SK-N-SH (cell line): ENCODE data around the gene XPR1. TPM values are rescaled to one million over a fixed set of nuclear protein-coding genes. Genes with fewer than 3 reads are reported as not detected.
"Not testable (repeated sequence)": the region's sequence is repeated elsewhere in the genome, so short reads cannot be mapped to it uniquely, and the experiment has no call there.

ENCODE experiments used
- CTCF ChIA-PET: fragments of 300-600, 350-600 bp; formaldehyde crosslinking; extraction: SDS; loops from one replicate; lab custom pipeline; 2021; lab: Yijun Ruan, JAX
- POLR2A ChIA-PET: fragments of 350-600 bp; sonication (Branson Sonifier 250); formaldehyde crosslinking; extraction: SDS; loops from one replicate; lab custom pipeline; 2020; ENCODE audit warnings: antibody characterized with exemption, inconsistent platforms; lab: Yijun Ruan, JAX
- DNase-seq: peaks from one replicate; pipeline ENCODE4 v3.0.0; 2012
- H2AFZ ChIP-seq: fragments of 200-600 bp; sonication (generic); 2 replicates; pipeline ENCODE4 v1.8.1; 2016; ENCODE audit warnings: antibody characterized with exemption, mild to moderate bottlenecking, low read depth
- H3F3A ChIP-seq: fragments of 200-600 bp; sonication (generic); replicated peaks from 2 replicates; pipeline ENCODE3; 2016; ENCODE audit warnings: antibody characterized with exemption, mild to moderate bottlenecking; ENCODE audit not compliant: insufficient read depth
- H3K27ac ChIP-seq, 2 experiments: fragments of 200-500 bp in 1 of 2; fragments of 200-600 bp in 1 of 2; sonication (Bioruptor generic) in 1 of 2; sonication (generic), shearing (Covaris generic) in 1 of 2; 2 replicates each; pipeline versions ENCODE4 v1.5.1 to v1.6.1; 2014 to 2016; ENCODE audit warnings: low read depth in 2 of 2, inconsistent platforms in 1 of 2, low read length in 1 of 2, mild to moderate bottlenecking in 1 of 2, mixed read lengths in 1 of 2
- H3K27me3 ChIP-seq: fragments of 200-600 bp; sonication (generic), shearing (Covaris generic); 2 replicates; pipeline ENCODE4 v1.6.1; 2016; ENCODE audit warnings: mixed run types; ENCODE audit not compliant: insufficient read depth
- H3K36me3 ChIP-seq, 2 experiments: fragments of 200-500 bp in 1 of 2; fragments of 200-600 bp in 1 of 2; sonication (Bioruptor generic) in 1 of 2; sonication (generic) in 1 of 2; replicated peaks in 1 of 2; 2 replicates each; pipeline versions ENCODE3 to v1.5.1; 2014 to 2016; ENCODE audit warnings: low read length in 1 of 2, mild to moderate bottlenecking in 1 of 2; ENCODE audit not compliant: insufficient read depth in 2 of 2, control insufficient read depth in 1 of 2
- H3K4me1 ChIP-seq, 2 experiments: fragments of 200-500 bp in 1 of 2; fragments of 200-600 bp in 1 of 2; sonication (Bioruptor generic) in 1 of 2; sonication (generic), shearing (Covaris generic) in 1 of 2; 2 replicates each; pipeline versions ENCODE4 v1.5.1 to v1.6.1; 2014 to 2016; ENCODE audit warnings: low read depth in 1 of 2, low read length in 1 of 2, mixed run types in 1 of 2; ENCODE audit not compliant: insufficient read depth in 2 of 2, control insufficient read depth in 1 of 2
- H3K4me2 ChIP-seq: fragments of 200-600 bp; sonication (generic), shearing (Covaris generic); 2 replicates; pipeline ENCODE4 v1.6.1; 2017; ENCODE audit warnings: mixed run types
- H3K4me3 ChIP-seq, 2 experiments: fragments of 200-500 bp in 1 of 2; fragments of 200-600 bp in 1 of 2; sonication (Bioruptor generic) in 1 of 2; sonication (generic), shearing (Covaris generic) in 1 of 2; 2 replicates each; pipeline versions ENCODE4 v1.5.1 to v1.8.1; 2014 to 2016; ENCODE audit warnings: low read depth in 2 of 2, inconsistent platforms in 1 of 2, low read length in 1 of 2, mild to moderate bottlenecking in 1 of 2, mixed read lengths in 1 of 2, moderate library complexity in 1 of 2
- H3K79me2 ChIP-seq: fragments of 200-600 bp; sonication (generic); 2 replicates; pipeline ENCODE4 v1.8.1; 2017; ENCODE audit warnings: mild to moderate bottlenecking; ENCODE audit not compliant: insufficient read depth
- H3K9ac ChIP-seq: fragments of 200-600 bp; sonication (generic); 2 replicates; pipeline ENCODE4 v1.6.1; 2017; ENCODE audit warnings: mixed run types
- H3K9me2 ChIP-seq: fragments of 200-600 bp; sonication (generic); 2 replicates; pipeline ENCODE4 v1.6.1; 2017; ENCODE audit warnings: mixed run types
- H3K9me3 ChIP-seq: fragments of 200-600 bp; sonication (generic); 2 replicates; pipeline ENCODE4 v1.6.1; 2017; ENCODE audit warnings: mixed run types, mild to moderate bottlenecking, moderate library complexity
- H4K20me1 ChIP-seq: fragments of 200-600 bp; sonication (generic); 2 replicates; pipeline ENCODE4 v1.6.1; 2017; ENCODE audit warnings: mild to moderate bottlenecking, mixed run types; ENCODE audit not compliant: insufficient read depth
- CHD2 ChIP-seq: fragments of 150-350 bp; IDR thresholded peaks from 2 replicates; pipeline ENCODE4 v1.6.1; 2018; ENCODE audit warnings: low read length; ENCODE audit not compliant: partially characterized antibody
- FOXJ3 ChIP-seq: sonication (generic); formaldehyde crosslinking; IDR thresholded peaks from 2 replicates; pipeline ENCODE4 v1.5.1; 2020; ENCODE audit warnings: mild to moderate bottlenecking, missing genetic modification reagents
- GATA2 ChIP-seq: sonication (generic); formaldehyde crosslinking; IDR thresholded peaks from 2 replicates; pipeline ENCODE4 v1.5.0; 2020; ENCODE audit warnings: mild to moderate bottlenecking, missing genetic modification reagents
- MXI1 ChIP-seq: IDR thresholded peaks from 2 replicates; pipeline ENCODE4 v1.6.1; 2012; ENCODE audit warnings: mild to moderate bottlenecking, low read depth, low read length, improper control_type of control experiment
- NRF1 ChIP-seq: IDR thresholded peaks from 2 replicates; pipeline ENCODE4 v1.6.1; 2012; ENCODE audit warnings: low read depth, mild to moderate bottlenecking, low read length
- TAF1 ChIP-seq: IDR thresholded peaks from 2 replicates; pipeline ENCODE4 v1.6.1; 2012; ENCODE audit warnings: low read depth, mild to moderate bottlenecking, low read length, moderate library complexity, borderline replicate concordance
- WGBS: methylation state at CpG from one replicate; pipeline ENCODE4 v1.1.6; 2017; ENCODE audit warnings: low lambda C conversion rate; 5-methylcytosine and 5-hydroxymethylcytosine counted together
- polyA plus RNA-seq, 3 experiments: library from polyadenylated mRNA; depleted of rRNA; stranded (reverse); fragments of >200 nt; gene quantifications; 2 replicates each; pipeline ENCODE4 v1.2.3, GENCODE V29; 2012
- TF ChIP-seq, protein P1 (sequence below): fragments of 200-600 bp; sonication (generic); IDR thresholded peaks from 2 replicates; pipeline ENCODE4 v1.6.1; 2017; ENCODE audit warnings: antibody characterized with exemption, mild to moderate bottlenecking, moderate library complexity
- TF ChIP-seq, protein P2 (sequence below): IDR thresholded peaks from 2 replicates; pipeline ENCODE4 v1.4.0; 2012; ENCODE audit warnings: low read depth
- TF ChIP-seq, protein P3 (sequence below): fragments of 150-350 bp; IDR thresholded peaks from 2 replicates; pipeline ENCODE4 v1.6.1; 2017; ENCODE audit warnings: antibody characterized with exemption, low read length, low read depth, borderline replicate concordance

XPR1 gene
- polyA plus RNA-seq, 1 of the 3 experiments (the other 2 are of a cell fraction), result 7.9 TPM

DNA sequence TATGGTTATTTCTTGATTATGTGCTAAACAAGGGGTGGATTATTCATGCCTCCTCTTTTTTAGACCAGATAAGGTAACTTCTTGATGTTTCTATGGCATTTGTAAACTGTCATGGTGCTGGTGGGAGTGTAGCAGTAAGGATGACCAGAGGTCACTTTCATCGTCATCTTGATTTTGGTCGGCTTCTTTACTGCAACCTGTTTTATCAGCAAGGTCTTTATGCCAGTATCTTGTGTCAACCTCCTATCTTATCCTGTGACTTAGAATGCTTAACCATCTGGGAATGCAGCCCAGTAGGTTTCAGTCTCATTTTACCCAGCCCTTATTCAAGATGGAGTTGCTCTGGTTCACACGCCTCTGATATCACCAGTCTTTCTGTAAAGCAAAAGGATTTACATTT, 95.9 kb downstream of the XPR1 start:
- CTCF ChIA-PET, H3K9me2 ChIP-seq, H3F3A ChIP-seq, H3K9ac ChIP-seq, H3K36me3 ChIP-seq, H3K9me3 ChIP-seq, H3K4me1 ChIP-seq, H2AFZ ChIP-seq, H3K79me2 ChIP-seq, DNase-seq, H3K27me3 ChIP-seq, H3K4me3 ChIP-seq, H4K20me1 ChIP-seq, H3K4me2 ChIP-seq, POLR2A ChIA-PET, H3K27ac ChIP-seq: not testable (repeated sequence)
- 96% methylated on average over 3 of the region's 3 CpGs for WGBS

DNA sequence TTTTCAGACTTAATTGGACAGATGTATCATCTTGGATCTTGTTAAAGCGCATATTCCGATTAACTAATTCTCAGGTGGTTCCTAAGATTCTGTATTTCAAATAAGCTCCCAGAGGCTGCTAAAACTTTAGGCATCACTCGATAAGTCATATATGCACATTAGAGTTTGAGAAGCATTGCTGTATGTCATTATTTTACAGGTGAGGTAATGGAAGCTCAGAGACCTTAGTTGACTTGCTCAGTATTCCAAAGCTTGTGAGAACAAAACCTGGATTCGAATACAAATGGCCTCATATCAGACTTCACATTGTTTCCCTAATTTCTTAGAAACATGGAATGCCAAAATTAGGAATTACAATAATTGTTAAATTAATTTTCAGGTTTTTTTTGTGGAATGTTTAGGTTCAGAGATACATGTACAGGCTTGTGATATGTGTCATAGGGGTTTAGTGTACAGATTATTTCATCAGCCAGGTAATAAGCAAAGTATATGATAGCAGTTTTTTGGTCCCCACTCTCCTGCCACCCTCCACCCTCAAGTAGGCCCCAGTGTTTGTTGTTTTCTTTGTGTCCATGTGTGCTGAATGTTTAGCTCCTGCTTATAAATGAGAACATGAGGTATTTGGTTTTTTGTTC, 96.8 kb downstream of the XPR1 start:
- peaks cover 0 to 4% of the 10 kb centered on the region in 2 experiments; a peak in 2 of 4 replicates for H3K4me1 ChIP-seq
- TF ChIP-seq CHD2, result no peak
- no peak for TF ChIP-seq NRF1
- TF ChIP-seq, protein P1, sequence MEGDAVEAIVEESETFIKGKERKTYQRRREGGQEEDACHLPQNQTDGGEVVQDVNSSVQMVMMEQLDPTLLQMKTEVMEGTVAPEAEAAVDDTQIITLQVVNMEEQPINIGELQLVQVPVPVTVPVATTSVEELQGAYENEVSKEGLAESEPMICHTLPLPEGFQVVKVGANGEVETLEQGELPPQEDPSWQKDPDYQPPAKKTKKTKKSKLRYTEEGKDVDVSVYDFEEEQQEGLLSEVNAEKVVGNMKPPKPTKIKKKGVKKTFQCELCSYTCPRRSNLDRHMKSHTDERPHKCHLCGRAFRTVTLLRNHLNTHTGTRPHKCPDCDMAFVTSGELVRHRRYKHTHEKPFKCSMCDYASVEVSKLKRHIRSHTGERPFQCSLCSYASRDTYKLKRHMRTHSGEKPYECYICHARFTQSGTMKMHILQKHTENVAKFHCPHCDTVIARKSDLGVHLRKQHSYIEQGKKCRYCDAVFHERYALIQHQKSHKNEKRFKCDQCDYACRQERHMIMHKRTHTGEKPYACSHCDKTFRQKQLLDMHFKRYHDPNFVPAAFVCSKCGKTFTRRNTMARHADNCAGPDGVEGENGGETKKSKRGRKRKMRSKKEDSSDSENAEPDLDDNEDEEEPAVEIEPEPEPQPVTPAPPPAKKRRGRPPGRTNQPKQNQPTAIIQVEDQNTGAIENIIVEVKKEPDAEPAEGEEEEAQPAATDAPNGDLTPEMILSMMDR, result no peak
- TF ChIP-seq GATA2 (CRISPR knock-in tag), result no peak
- TF ChIP-seq TAF1, result no peak
- no peak for TF ChIP-seq FOXJ3
- no peak for TF ChIP-seq MXI1
- TF ChIP-seq, protein P2, sequence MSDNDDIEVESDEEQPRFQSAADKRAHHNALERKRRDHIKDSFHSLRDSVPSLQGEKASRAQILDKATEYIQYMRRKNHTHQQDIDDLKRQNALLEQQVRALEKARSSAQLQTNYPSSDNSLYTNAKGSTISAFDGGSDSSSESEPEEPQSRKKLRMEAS, result no peak
- TF ChIP-seq, protein P3, sequence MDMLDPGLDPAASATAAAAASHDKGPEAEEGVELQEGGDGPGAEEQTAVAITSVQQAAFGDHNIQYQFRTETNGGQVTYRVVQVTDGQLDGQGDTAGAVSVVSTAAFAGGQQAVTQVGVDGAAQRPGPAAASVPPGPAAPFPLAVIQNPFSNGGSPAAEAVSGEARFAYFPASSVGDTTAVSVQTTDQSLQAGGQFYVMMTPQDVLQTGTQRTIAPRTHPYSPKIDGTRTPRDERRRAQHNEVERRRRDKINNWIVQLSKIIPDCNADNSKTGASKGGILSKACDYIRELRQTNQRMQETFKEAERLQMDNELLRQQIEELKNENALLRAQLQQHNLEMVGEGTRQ, result no peak
- ChIA-PET CTCF (interaction anchor here (0.9 kb wide), 1 partner anchor 188 kb away, joined by 3 read pairs; no protein-coding TSS in a partner anchor), POLR2A (no interaction called here)
- H4K20me1 ChIP-seq, result no peaks in the 10 kb centered on the region
- no peaks in the 10 kb centered on the region for H3K9me2 ChIP-seq
- no peak overlapping the region for H2AFZ ChIP-seq
- whole genome bisulfite sequencing, result 87% methylated on average over 4 of the region's 4 CpGs
- H3K9ac ChIP-seq, result no peak overlapping the region
- no peaks in the 10 kb centered on the region for H3K9me3 ChIP-seq
- H3F3A ChIP-seq, result no peaks in the 10 kb centered on the region
- no peak overlapping the region for H3K4me3 ChIP-seq
- no peak for DNase-seq
- no peak overlapping the region for H3K4me2 ChIP-seq
- H3K27ac ChIP-seq, result no peak overlapping the region
- no peaks in the 10 kb centered on the region; the same call in none of the 2 replicates for H3K79me2 ChIP-seq
- no peaks in the 10 kb centered on the region for H3K36me3 ChIP-seq
- H3K27me3 ChIP-seq, result no peaks in the 10 kb centered on the region
